ENCODE results near the gene MCM10. TPM values are rescaled to one million over a fixed set of nuclear protein-coding genes. Genes with fewer than 3 reads are reported as not detected.

MCM10 gene
- total RNA-seq, 1 experiment from 2014 or later = 43.1 TPM

- H2AFZ ChIP-seq (ENCODE audit: low read depth, low read length, poor library complexity, severe bottlenecking) = no peak overlapping the region
- H4K20me1 ChIP-seq (ENCODE audit: insufficient read depth) = no peaks in the 10 kb centered on the region
- H3K4me1 ChIP-seq (ENCODE audit: control insufficient read depth in 1 of 2, insufficient read depth in 2 of 2, low read length in 2 of 2) = peaks cover 4 to 11% of the 10 kb centered on the region in 2 experiments; a peak in 3 of 4 replicates
- CTCF ChIA-PET = no interaction called here
- no peak overlapping the region for H3K4me2 ChIP-seq (ENCODE audit: low read length)
- H3K9me2 ChIP-seq (ENCODE audit: insufficient read depth) = no peaks in the 10 kb centered on the region
- intact Hi-C loops (cut with micrococcal nuclease) = loop anchor here (5.0 kb wide), 1 partner anchor 81 kb away; the partner anchor contains the start of gene PHYH
- no peak for TF ChIP-seq JUND (IDR thresholded peaks at IDR 0.05)
- TF ChIP-seq SP1 (IDR thresholded peaks at IDR 0.05; ENCODE audit: low read depth) = no peak
- no peak for TF ChIP-seq RAD21 (IDR thresholded peaks at IDR 0.05; ENCODE audit: low read depth)
- no peak for TF ChIP-seq POLR2AphosphoS5 (IDR thresholded peaks at IDR 0.05; ENCODE audit: low read depth, low read length)
- TF ChIP-seq SRF (IDR thresholded peaks at IDR 0.05; ENCODE audit: low read depth) = no peak
- no peak for TF ChIP-seq FOSL1 (IDR thresholded peaks at IDR 0.05; ENCODE audit: low read depth)
- no peak for TF ChIP-seq REST (IDR thresholded peaks at IDR 0.05; ENCODE audit: low read depth)
- no peak for TF ChIP-seq MAX (IDR thresholded peaks at IDR 0.05)
- no peak for TF ChIP-seq EGR1 (IDR thresholded peaks at IDR 0.05; ENCODE audit: low read depth)
- no peak for TF ChIP-seq CBX3 (IDR thresholded peaks at IDR 0.05; ENCODE audit: low read depth)
- no peak for TF ChIP-seq SIN3A (IDR thresholded peaks at IDR 0.05; ENCODE audit: low read depth)
- TF ChIP-seq ZNF274 (IDR thresholded peaks at IDR 0.05; ENCODE audit: low read depth, low read length) = no peak
- TF ChIP-seq ELF1 (IDR thresholded peaks at IDR 0.05; ENCODE audit: borderline replicate concordance, low read depth) = no peak
- TF ChIP-seq ZFX (IDR thresholded peaks at IDR 0.05) = no peak
- H3K9ac ChIP-seq (ENCODE audit: low read length) = no peak overlapping the region
- H3K4me3 ChIP-seq (replicated peaks in 1 of 2; ENCODE audit: low read depth in 1 of 2, low read length in 2 of 2) = no peak overlapping the region
- RAD21 ChIA-PET (ENCODE audit: low non-redundant PET in 1 of 2, low total read pairs in 2 of 2, uncharacterized antibody in 2 of 2, unreplicated experiment in 2 of 2) = no interaction called here
- no peaks in the 10 kb centered on the region for H3K36me3 ChIP-seq (ENCODE audit: control insufficient read depth in 1 of 2, insufficient read depth in 2 of 2, low read length in 2 of 2)
- POLR2A ChIA-PET = interaction anchor here (1.3 kb wide), 1 partner anchor 80 kb away, joined by 3 read pairs; no protein-coding TSS in a partner anchor
- BruUV-seq (replicated peaks) = no TSS peak
- H3K79me2 ChIP-seq (ENCODE audit: insufficient read depth, low read length) = no peaks in the 10 kb centered on the region
- ATAC-seq = no peak
- no peak overlapping the region for H3K27ac ChIP-seq (ENCODE audit: low read depth, low read length)
- H3K27me3 ChIP-seq (ENCODE audit: insufficient read depth, low read length) = no peaks in the 10 kb centered on the region
- no peak for DNase-seq (ENCODE audit: low read depth, low spot score)
- no peaks in the 10 kb centered on the region for H3K9me3 ChIP-seq (ENCODE audit: control insufficient read depth in 1 of 2, insufficient read depth in 1 of 2, low read depth in 1 of 2, low read length in 2 of 2)
Observed at GRCh38 chr10:13221572-13221971, 60.2 kb downstream of the MCM10 start.

All from HCT116 (cell line).